NCI-H82 treated with DMSO at 0.1 percent for 48 hours (cell line): ENCODE results near the gene FEM1B.

Source experiments
- DNase-seq: peaks from one replicate; lab custom pipeline; 2025; ENCODE audit not compliant: unreplicated experiment; lab: John Stamatoyannopoulos, UW

Gene FEM1B

GRCh38 chr15:68284616-68285258 is 7.2 kb downstream of the FEM1B start:
- DNase-seq = no peak

GRCh38 chr15:68285259-68285980 is 7.9 kb downstream of the FEM1B start:
- DNase-seq = no peak

GRCh38 chr15:68286256-68286655 is 8.7 kb downstream of the FEM1B start:
- no peak for DNase-seq

GRCh38 chr15:68289057-68289456 is 11.5 kb downstream of the FEM1B start:
- no peak for DNase-seq

GRCh38 chr15:68289621-68290352 is 12.2 kb downstream of the FEM1B start:
- DNase-seq = no peak

- no peak for DNase-seq
These were observed 13.2 kb downstream of the FEM1B start for GRCh38 chr15:68290715-68291114.

GRCh38 chr15:68292157-68292781 is 14.7 kb downstream of the FEM1B start:
- DNase-seq = no peak

GRCh38 chr15:68292967-68293366 is 15.4 kb downstream of the FEM1B start:
- no peak for DNase-seq

GRCh38 chr15:68295014-68295805 is 17.7 kb downstream of the FEM1B start:
- no peak for DNase-seq

GRCh38 chr15:68298336-68298735 is 20.8 kb downstream of the FEM1B start:
- no peak for DNase-seq

GRCh38 chr15:68298882-68299381 is 21.4 kb downstream of the FEM1B start:
- no peak for DNase-seq

- DNase-seq = no peak
These were observed 21.9 kb downstream of the FEM1B start for GRCh38 chr15:68299436-68299835.

GRCh38 chr15:68300115-68300940 is 22.8 kb downstream of the FEM1B start:
- no peak for DNase-seq

- DNase-seq = no peak
These were observed 23.8 kb downstream of the FEM1B start for GRCh38 chr15:68301301-68301700.

- DNase-seq = no peak
These were observed 25.2 kb downstream of the FEM1B start for GRCh38 chr15:68302729-68303128.

- DNase-seq = no peak
These were observed 25.6 kb downstream of the FEM1B start for GRCh38 chr15:68303134-68303533.

- DNase-seq = no peak
These were observed 26.3 kb downstream of the FEM1B start for GRCh38 chr15:68303560-68304436.

- no peak for DNase-seq
These were observed 27.2 kb downstream of the FEM1B start for GRCh38 chr15:68304589-68305337.
